ENCODE measurements around the gene HECW1.

DNA sequence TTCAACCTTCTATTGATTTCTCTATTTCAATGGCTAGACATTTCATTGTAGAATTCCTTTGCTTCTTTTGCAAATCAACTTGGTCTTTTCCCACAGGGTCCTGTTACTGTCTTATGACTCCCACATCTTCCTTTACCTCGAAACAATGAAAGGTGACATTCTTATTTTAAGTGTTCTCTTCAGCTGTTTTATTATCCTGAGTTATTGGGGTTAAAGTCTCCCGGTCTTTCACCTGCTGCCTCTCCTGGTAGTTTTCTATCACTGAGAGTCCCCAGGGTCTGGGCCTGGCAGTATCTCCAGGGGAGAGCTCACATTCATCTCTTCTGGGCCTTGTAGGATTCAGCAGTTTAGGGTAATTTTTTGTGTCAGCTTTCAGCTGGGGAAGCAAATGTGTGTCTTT, 95.8 kb downstream of the HECW1 start:
- TF ChIP-seq RXRA (IDR thresholded peaks at IDR 0.05) (no peak), SP1 (IDR thresholded peaks at IDR 0.05) (no peak), EGR1 (IDR thresholded peaks at IDR 0.05; ENCODE audit: low read depth in 2 of 2) (no peak), MAX (IDR thresholded peaks at IDR 0.05) (no peak)
- TF ChIP-seq, protein P1, sequence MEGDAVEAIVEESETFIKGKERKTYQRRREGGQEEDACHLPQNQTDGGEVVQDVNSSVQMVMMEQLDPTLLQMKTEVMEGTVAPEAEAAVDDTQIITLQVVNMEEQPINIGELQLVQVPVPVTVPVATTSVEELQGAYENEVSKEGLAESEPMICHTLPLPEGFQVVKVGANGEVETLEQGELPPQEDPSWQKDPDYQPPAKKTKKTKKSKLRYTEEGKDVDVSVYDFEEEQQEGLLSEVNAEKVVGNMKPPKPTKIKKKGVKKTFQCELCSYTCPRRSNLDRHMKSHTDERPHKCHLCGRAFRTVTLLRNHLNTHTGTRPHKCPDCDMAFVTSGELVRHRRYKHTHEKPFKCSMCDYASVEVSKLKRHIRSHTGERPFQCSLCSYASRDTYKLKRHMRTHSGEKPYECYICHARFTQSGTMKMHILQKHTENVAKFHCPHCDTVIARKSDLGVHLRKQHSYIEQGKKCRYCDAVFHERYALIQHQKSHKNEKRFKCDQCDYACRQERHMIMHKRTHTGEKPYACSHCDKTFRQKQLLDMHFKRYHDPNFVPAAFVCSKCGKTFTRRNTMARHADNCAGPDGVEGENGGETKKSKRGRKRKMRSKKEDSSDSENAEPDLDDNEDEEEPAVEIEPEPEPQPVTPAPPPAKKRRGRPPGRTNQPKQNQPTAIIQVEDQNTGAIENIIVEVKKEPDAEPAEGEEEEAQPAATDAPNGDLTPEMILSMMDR (IDR thresholded peaks at IDR 0.05; ENCODE audit: low read depth, low read length, missing input control), result no peak
